GM18498 (cell line): Measurements from ENCODE around the gene MYH9.
"Not testable (repeated sequence)": the region's sequence is repeated elsewhere in the genome, so short reads cannot be mapped to it uniquely, and the experiment has no call there.

Experiments
- ATAC-seq: cut with Tn5 transposase; IDR thresholded peaks from one replicate; pipeline ENCODE4 v1.9.1; 2021; ENCODE audit warnings: mild to moderate bottlenecking, moderate library complexity; ENCODE audit not compliant: unreplicated experiment

Gene MYH9

DNA sequence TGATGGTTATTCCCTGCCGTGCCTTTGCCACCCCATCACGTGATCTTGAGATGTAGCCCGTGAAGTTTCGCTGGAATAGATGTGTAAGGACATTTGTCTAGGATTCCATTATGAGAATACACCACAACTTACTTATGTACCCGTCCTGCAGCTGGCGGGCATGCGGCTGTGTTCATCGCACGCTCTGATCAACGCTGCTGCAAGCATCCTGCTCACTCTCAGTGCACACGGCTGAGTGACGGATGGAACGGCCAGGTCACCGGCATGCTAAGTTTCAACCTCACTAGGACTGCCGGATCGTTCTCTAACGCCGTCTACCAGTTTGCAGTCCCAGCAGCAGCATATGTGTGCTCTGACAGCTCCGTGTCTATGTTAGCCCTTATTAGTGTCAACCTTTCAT is 90.2 kb downstream of the MYH9 start:
- ATAC-seq, result no peak

DNA sequence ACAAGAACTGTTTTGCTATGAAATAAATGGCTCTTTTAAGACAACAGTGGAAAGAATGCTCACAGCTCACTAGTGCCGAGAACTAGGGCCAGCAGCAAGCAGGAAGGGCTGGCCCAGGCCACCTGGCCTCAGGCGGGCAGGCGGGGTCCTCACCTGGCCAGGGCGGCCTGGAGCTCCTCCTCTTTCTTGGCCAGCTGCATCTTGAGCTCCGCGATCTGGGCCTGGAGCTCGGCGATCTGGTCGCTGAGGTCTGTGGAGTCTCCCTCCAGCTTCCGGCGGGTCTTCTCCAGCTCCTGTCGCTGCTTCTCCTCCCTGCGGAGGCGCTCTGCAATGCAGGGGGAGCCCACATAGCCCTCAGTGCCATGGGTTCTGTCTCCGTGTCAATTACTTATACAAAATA is 91.1 kb downstream of the MYH9 start:
- ATAC-seq, result no peak

DNA sequence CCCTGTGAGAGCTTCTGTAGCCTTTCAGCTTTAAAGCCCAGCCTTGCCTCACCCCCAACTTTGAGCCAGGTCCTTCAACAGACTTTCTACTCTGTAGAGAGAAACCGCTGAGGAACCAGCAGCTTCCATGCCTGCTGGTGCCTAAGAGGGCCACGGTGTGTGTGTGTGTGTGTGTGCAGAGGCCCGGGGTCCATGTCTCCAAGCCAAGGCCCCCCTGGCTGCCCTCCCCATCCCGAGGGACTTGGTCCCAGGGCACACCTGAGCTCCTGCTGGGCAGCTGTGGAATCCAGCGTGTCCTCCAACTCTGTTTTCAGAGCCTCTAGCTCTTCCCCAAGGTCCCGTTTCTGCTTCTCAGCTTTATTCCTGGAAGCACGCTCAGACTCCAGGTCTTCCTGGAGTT is 92.5 kb downstream of the MYH9 start:
- no peak for ATAC-seq

DNA sequence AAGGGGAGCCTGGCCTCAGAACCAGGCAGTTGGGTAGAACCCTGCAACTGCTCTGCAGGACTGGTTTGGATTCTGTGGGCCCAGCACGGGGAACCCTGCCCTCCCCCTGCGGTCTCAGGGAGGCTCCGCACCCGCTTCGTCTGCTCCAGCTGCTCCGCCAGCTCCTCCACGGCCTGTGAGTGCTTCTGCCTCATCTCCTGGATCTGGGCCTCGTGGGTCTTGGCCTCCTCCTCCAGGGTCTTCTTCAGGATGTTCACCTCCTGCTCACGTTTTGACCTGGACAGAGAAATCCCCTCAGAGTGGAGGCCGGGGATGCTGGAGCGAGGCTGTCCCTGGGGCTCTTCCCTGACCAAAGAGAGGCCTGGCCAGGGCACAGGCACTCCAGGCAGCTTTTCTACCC is 93.0 kb downstream of the MYH9 start:
- no peak for ATAC-seq

DNA sequence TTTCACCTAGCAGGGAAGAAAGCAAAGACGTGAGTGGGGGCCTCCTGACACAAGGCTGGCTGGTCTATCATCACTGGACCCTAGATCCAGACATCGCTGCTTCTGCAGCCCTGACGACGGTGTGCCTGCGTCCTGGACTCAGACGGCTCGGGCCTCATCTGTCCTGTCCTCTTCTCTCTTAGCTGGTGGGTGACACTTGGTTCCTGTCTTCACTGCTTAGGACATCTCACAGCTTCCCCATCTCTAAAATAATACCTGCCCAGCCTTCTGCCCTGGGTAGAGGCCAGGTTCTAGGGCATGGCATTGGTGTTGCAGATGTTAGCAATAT is 93.5 kb downstream of the MYH9 start:
- ATAC-seq, result no peak

DNA sequence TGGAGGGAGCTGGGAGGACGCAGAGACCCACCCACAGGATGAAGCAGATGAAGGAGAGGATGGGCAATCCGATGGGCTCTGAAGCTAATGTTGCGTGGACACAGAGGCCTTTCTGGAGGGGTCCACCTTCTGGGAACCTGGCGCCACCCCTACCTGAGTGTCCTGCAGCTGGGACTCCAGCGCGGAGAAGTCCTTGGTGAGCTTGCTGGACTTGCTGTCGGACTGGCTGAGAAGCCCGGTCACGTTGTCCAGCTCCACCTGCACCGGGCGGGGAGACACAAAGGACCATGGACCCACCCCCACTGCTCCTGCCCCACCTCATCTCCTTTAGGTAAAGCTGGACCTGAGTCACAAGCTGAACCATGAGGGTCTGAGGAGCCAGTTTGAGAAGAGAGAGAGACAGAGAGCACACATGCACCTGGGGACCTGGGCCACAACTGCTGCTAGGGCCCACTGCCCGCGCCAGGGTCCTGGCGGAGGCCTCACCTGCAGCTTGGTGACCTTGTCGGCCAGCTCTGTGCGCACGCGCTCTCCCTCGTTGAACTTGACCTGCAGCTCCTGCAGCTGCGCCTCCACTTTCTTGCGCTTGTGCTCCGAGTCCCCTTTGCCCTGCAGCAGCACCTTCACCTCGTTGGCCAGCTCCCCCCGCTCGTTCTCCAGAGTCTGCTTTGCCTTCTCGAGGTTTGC is 94.0 kb downstream of the MYH9 start:
- no peak for ATAC-seq

DNA sequence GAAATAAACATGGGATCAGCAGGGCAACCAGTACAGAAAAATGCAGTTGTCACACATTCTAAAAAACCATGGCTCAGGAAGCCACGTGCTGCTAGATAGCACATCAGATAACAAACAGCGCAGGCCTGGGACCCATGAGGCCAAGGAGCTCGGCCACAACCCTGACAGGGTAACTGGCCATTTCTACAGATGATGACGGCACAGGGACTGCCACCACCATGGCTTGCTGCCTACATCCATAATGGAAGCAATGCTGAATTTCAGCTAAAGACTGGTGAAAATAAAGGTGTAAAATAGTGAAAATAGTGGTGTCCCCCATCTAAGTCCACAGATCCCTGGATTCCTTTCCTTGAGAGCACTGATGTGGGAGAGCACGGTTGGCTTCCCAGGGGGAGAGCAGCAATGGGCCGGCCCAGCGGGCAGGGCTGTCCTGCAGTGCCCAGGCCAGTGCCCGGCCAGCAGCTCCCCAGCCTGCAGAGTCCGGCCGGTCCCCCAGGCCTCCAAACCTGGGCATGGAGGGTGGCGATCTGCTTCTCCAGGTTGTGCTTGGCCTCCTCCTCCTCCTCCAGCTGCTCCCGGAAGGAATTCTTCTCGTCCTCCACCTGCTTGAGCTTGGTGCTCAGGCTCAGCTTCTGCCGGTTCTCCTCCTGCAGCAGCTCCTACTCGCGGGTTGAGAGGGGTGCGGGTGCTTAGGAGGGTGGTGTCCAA is 94.8 kb downstream of the MYH9 start:
- ATAC-seq, result no peak

DNA sequence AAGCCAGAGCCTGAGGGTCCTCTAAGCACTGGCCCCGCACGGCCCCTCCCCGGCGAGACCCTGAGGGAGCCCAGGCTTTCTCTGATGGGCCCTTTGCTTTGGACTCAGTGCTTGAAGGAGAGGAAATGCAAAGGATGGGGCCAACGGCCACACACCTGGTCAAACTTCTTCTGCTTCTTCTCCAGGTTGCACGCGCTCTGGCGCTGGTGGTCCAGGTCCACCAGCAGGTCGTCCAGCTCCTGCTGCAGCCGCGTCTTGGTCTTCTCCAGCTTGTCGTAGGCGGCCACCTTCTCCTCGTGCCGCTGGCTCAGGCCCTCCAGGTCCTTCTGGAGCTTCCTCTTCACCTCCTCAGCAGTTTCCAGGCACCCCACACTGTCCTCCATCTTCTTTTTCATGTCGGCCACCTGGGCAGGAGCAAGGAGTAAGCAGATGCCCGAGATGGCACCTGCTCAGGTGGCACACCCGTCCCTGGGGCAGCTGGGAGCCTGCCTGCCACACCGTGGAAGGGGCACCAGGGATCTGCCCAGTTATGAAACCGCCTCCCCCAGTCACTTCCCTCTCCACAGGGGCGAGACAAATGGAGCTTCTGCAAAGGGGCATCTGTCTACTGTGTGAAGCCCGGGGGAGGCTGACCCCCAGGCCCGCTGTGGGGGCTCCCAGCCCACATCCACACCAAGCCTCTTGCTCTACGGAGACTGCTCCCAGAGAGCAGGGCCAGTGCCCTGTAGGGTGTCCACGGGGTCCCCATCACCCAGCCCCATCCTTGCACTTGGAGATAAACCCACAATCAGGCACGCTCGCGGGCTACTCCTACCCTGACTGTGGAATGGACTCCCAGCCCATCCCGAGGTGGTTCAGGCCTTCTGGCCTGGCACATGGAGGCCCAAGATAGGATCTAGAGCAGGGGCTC is 95.7 kb downstream of the MYH9 start:
- no peak for ATAC-seq

DNA sequence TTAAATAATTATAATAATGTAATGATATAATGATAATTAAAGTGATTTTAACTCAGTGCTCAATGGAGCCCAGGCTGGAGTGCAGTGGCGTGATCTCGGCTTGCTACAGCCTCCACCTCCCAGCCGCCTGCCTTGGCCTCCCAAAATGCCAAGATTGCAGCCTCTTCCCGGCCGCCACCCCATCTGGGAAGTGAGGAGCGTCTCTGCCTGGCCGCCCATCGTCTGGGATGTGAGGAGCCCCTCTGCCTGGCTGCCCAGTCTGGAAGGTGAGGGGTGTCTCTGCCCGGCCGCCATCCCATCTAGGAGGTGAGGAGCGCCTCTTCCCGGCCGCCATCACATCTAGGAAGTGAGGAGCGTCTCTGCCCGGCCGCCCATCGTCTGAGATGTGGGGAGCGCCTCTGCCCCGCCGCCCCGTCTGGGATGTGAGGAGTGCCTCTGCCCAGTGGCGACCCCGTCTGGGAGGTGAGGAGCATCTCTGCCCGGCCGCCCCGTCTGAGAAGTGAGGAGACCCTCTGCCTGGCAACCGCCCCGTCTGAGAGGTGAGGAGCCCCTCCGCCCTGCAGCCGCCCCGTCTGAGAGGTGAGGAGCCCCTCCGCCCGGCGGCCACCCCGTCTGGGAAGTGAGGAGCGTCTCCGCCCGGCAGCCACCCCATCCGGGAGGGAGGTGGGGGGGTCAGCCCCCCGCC is 97.2 kb downstream of the MYH9 start:
- not testable (repeated sequence) for ATAC-seq

DNA sequence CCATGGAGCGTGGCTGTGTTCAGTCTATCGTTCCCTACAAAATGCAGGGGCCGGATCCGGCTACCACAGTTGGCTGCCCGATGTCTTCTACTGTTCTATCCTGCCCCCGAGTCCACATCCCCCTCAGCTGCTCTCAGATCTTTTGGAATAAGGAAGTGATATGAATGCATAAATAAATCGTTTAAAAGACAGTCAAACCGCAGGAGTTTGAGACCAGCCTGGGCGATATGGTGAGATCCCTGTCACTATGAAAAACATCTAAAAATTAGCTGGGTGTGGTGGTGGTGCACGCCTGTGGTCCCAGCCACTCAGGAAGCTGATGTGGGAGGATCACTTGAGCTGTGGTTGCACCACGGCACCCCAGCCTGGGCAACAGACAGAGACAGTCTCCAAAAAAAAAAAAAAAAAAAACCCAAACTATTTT is 97.8 kb downstream of the MYH9 start:
- not testable (repeated sequence) for ATAC-seq

DNA sequence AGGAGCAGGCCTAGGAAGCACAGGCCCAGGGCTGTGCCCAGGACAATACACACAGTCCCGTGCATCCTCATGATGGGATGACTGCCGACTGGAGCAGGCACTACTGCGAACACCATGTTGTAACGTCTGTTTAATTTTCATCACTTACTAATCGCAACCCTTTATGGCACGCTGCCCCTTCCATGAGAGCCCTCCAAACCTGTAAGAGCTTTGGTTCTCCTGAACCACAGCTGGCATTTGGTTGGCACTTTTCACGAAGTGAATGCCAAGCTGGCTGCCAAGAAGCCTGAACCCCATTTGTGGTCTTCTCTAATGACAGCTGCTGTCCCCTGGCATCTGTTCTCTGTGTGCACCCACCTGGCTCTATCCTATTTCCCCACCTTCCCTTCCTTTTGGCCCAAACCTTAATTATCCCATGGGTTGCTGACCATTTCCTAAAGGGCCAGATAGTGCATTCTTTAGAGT is 98.3 kb downstream of the MYH9 start:
- ATAC-seq, result no peak

DNA sequence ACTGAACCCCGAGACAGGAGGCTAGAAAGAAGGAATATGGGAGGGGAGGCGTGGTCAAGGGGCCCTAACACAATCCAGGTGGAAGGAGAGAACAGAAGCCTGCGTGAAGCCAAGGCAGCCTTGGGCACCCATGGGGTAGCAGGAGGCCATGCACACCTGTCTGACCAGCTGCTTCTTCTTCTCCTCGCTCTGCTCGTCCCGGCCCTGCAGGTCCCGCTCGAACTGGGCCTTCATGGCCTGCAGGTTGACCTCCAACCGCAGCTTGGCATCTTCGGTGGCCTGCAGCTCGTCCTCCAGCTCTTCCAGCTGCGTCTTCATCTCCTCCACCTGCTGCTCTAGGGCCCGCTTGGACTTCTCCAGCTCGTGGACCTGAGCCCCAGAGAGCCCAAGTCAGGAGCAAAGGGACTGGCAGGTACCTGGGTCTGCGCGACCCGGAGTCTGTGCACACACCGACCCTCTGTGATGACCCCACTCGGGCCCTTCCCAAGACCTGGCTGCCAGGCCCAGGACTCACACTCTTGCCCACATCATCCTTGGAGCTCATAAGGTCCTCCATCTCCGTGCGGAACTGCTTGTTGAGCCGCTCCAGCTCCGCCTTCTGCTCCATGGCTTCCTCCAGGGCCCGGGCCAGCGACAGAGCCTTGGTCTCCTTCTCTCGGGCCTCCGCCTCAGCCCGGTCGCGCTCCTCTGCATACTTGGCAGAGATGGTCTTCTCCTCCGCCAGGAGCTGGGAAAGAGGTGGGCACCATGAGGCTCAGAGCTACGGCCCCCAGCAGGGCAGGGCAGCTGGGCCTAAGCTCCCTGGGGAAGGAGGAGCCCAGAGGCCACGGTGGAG is 99.0 kb downstream of the MYH9 start:
- ATAC-seq, result no peak

DNA sequence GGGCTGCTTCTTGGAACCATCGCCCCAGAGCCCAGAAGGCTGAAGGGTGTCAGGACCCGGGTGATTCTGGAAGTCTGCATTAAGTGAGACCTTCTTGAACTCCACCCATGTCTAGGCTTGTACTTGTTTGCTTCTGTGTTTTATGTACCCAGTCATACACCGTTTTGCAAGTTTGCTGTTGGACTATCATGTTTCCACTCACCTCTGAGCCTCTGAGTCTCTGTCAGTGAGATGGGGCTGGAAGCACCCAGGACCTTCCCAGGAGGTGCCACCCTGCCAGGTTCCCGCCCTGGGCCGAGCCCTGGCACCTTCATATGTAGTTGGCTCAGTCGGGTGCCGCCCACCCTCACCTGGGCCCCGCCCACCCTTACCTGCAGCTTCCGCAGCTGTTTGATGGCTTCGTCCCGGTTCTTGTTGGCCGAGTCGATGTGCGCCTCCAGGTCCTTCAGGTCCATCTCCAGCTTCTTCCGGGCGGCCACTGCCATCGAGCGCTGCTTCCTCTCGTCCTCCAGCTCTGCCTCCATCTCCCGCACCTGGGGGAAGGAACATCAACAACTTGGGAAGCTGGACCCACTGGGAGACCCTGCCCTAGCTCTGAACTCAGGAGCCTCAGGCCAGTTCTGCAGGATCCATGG is 99.8 kb downstream of the MYH9 start:
- ATAC-seq, result no peak

DNA sequence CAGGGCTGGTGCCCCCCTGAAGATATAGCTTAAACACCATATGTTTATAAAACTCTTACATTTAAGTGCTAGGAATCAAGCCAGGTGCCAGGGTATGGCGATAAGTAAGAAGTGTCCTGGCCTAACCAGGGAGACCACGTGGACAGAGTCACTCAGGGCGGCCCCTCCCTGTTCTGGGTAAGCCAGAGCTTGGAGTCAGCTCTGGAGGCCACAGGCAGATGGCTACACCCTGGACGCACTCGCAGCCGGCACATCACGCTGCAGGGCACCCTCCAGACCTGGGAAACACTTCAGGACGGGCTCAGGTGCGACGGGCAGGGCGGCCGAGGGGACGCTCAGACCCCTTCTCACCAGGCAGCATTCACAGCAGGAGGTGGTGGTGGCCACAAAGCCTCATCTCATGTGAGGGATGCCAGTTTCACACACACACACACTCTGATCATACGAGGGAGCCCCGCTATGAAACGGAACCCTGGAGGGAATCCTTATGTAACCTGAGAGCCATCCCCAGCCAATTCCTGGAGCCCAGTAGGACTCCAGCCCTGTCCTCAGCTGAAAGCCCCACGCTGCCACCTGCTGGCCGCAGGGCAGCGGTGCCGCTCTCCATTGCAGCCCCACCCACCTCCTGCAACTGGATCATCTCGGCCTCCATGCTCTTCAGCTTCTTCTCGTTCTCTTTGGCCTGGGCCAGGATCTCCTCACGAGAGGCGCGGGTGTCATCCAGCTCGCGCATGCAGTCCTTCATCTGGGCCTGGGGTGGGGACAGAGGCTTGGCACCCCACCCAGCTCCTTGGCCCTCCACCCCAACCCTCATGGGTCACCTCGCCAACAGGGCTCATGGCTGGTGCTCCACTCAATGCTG is 101.4 kb downstream of the MYH9 start:
- ATAC-seq, result no peak

DNA sequence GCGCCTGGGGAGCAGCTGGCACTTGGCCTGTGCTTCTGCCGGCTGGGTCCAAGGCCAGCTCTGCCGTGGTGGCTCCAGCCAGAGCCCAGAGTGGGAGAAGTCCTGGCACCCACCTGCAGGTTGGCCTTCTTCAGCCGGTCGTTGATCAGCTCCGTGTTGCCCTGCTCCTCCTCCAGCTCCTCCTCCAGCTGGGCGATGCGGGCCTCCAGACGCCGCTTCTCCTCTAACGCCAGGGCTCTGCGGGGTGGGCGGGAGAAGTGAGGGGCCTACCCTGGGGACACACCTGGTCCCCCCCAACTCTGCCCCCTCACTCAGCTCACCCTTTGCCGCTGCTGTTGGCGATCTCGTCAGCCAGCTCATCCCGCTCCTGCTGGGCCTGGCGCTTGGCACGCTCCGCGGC is 102.2 kb downstream of the MYH9 start:
- ATAC-seq, result no peak

DNA sequence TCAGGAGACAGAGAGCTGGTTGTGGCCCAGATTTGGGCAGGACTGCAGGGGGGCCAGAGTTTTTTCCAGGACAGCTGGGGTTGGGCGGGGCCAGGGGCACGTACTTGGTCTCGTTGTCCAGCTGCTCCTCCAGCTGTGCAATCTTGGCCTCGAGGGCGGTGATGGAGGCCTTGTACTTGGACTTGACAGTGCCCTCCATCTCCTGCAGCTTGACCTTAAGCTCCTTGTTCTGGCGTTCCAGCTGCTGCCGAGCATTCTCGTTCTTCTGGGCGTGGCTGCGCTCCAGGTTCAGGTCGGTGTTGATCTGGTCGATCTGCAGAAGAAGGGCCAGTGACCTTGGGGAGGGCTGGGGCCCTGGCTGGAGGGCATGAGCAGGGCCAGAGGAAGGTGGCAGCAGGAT is 102.8 kb downstream of the MYH9 start:
- ATAC-seq, result no peak

DNA sequence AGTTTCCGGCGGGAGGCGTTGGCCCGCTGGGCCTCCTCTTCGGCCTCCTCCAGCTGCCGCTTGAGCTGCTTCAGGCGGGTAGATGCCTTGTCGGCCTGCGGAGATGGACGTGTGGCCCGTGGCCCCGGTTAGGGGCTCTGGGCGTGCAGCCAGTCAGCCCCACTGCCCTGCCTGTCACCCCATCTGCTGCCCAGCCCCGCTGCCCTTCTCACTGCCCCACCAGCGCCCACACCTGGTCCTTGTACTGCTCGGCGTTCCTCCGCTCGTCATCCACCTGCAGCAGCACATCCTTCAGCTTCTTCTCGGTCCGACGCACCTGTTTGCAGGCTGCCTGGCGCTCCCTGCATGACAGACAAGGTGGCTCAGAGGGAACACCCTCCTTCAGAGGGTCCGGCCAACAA is 103.6 kb downstream of the MYH9 start:
- ATAC-seq, result no peak

DNA sequence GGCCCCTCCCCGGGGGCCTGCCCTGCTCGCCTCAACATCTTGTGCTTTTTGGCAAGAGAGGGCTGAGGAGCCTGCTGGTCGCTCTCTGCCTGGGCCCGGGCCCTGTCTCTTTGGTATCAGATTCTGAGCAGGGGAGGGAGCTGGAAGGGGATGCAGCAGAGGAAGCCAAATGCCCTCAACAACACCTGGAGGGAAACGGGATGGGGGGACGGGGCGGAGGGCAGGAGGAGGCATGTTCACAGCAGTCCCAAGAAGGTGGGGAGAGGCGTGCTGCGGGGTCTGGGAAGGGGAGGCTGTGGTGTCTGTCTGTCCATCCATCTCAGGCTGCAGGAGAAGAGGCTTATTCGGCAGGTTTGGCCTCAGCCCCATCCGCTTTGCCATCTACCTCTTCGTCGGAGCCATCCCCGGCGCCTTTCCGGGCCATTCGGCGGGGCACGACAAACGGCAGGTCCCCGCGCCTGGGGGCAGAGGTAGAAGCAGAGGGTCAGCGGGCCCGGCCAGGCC is 105.4 kb downstream of the MYH9 start:
- ATAC-seq, result no peak
